ENCODE results near the gene FOXP1.
A peak's percentile ranks its signal among the peaks of the same experiment; 100 is the strongest.

Gene FOXP1

GRCh38 chr3:71035886-71036285, 547.6 kb downstream of the FOXP1 start:
- no peak for DNase-seq (ENCODE audit: low spot score)
- ATAC-seq (ENCODE audit: low read depth), result no peak
- Histone ChIP-seq H3K4me1 (ENCODE audit: insufficient read depth, poor library complexity, severe bottlenecking) (peaks cover 19% of the 10 kb centered on the region), H3K27ac (ENCODE audit: poor library complexity, severe bottlenecking) (peak overlapping the region; percentile 32), H3K4me3 (ENCODE audit: severe bottlenecking) (no peak overlapping the region), H3K36me3 (ENCODE audit: low read depth) (peaks cover 79% of the 10 kb centered on the region), H3K27me3 (ENCODE audit: insufficient read depth, poor library complexity, severe bottlenecking) (no peaks in the 10 kb centered on the region), H3K9me3 (ENCODE audit: severe bottlenecking) (no peaks in the 10 kb centered on the region)
- no peak for TF ChIP-seq CTCF (IDR thresholded peaks at IDR 0.05; ENCODE audit: poor library complexity, severe bottlenecking)

GRCh38 chr3:71035314-71035713, 548.2 kb downstream of the FOXP1 start:
- TF ChIP-seq CTCF (IDR thresholded peaks at IDR 0.05; ENCODE audit: poor library complexity, severe bottlenecking), result no peak
- Histone ChIP-seq H3K27me3 (ENCODE audit: insufficient read depth, poor library complexity, severe bottlenecking) (no peaks in the 10 kb centered on the region), H3K27ac (ENCODE audit: poor library complexity, severe bottlenecking) (peak overlapping the region; percentile 32), H3K36me3 (ENCODE audit: low read depth) (peaks cover 79% of the 10 kb centered on the region), H3K9me3 (ENCODE audit: severe bottlenecking) (no peaks in the 10 kb centered on the region), H3K4me1 (ENCODE audit: insufficient read depth, poor library complexity, severe bottlenecking) (peaks cover 19% of the 10 kb centered on the region), H3K4me3 (ENCODE audit: severe bottlenecking) (no peak overlapping the region)
- DNase-seq (ENCODE audit: low spot score), result no peak
- ATAC-seq (ENCODE audit: low read depth), result 0 out of 3 replicates have a peak, but pooled peaks have one; percentile 36

DNA sequence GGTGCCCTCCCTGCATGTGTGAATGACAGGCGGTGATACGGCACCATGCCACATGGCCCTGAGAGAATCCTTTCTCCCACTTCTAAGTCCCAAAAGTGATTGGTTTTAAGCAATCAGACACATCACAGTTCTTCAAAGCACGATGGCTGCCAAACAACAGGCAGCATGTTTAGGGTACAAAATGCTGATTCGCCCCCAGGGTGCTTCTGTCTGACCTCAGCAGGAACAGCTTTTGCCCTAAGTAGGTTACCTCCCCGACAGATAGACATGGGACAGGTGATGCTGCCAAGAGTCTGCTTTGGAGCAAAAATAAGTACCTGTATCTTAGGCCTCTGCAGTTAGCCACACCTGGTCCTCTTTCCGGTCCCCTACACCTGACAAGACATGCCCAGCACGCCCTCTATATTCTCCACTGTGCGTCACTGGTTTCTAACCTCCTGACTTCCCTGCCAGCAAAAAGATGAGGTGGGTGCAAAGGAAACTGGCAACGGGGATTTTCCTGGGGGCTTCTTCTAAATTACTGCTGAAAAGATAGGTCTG, 549.8 kb downstream of the FOXP1 start:
- no peak for TF ChIP-seq CTCF (IDR thresholded peaks at IDR 0.05; ENCODE audit: poor library complexity, severe bottlenecking)
- no peak overlapping the region for H3K27ac ChIP-seq (ENCODE audit: poor library complexity, severe bottlenecking)
- H3K9me3 ChIP-seq (ENCODE audit: severe bottlenecking), result no peaks in the 10 kb centered on the region
- peaks cover 19% of the 10 kb centered on the region for H3K4me1 ChIP-seq (ENCODE audit: insufficient read depth, poor library complexity, severe bottlenecking)
- no peak overlapping the region for H3K4me3 ChIP-seq (ENCODE audit: severe bottlenecking)
- ATAC-seq (ENCODE audit: low read depth) (peak; percentile 21; the same call in 1 of the 3 replicates), DNase-seq (ENCODE audit: low spot score) (no peak)
- peaks cover 68% of the 10 kb centered on the region for H3K36me3 ChIP-seq (ENCODE audit: low read depth)
- H3K27me3 ChIP-seq (ENCODE audit: insufficient read depth, poor library complexity, severe bottlenecking), result no peaks in the 10 kb centered on the region

- Histone ChIP-seq H3K4me3 (ENCODE audit: severe bottlenecking) (no peak overlapping the region), H3K36me3 (ENCODE audit: low read depth) (peaks cover 56% of the 10 kb centered on the region), H3K27me3 (ENCODE audit: insufficient read depth, poor library complexity, severe bottlenecking) (no peaks in the 10 kb centered on the region), H3K9me3 (ENCODE audit: severe bottlenecking) (no peaks in the 10 kb centered on the region), H3K4me1 (ENCODE audit: insufficient read depth, poor library complexity, severe bottlenecking) (peaks cover 27% of the 10 kb centered on the region), H3K27ac (ENCODE audit: poor library complexity, severe bottlenecking) (no peak overlapping the region)
- DNase-seq (ENCODE audit: low spot score) (no peak), ATAC-seq (ENCODE audit: low read depth) (no peak)
- no peak for TF ChIP-seq CTCF (IDR thresholded peaks at IDR 0.05; ENCODE audit: poor library complexity, severe bottlenecking)
These were observed 551.5 kb downstream of the FOXP1 start for GRCh38 chr3:71031914-71032521.

DNA sequence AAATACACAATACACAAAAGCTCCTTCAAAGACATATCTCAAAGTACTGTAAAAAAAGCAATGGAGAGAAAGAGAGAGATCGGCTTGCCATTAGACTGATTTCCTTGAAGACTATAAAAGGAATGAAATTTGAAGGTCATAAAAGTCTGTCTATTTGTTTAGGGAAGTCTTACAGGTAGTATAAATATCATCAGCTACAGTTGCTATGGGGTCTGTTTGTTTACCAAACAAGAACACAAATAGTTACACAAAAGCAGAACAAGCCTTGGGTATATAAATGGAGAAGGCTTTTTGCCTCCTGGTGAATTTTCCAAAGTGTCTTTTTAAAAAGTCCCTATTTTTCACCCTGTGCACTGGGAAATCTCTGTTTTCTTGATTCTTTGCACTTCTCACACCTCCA, 552.3 kb downstream of the FOXP1 start:
- TF ChIP-seq CTCF (IDR thresholded peaks at IDR 0.05; ENCODE audit: poor library complexity, severe bottlenecking), result no peak
- DNase-seq (ENCODE audit: low spot score), result no peak
- ATAC-seq (ENCODE audit: low read depth), result no peak
- Histone ChIP-seq H3K36me3 (ENCODE audit: low read depth) (peaks cover 48% of the 10 kb centered on the region), H3K27ac (ENCODE audit: poor library complexity, severe bottlenecking) (no peak overlapping the region), H3K9me3 (ENCODE audit: severe bottlenecking) (no peaks in the 10 kb centered on the region), H3K27me3 (ENCODE audit: insufficient read depth, poor library complexity, severe bottlenecking) (no peaks in the 10 kb centered on the region), H3K4me3 (ENCODE audit: severe bottlenecking) (no peak overlapping the region), H3K4me1 (ENCODE audit: insufficient read depth, poor library complexity, severe bottlenecking) (peaks cover 30% of the 10 kb centered on the region)
